Heart left ventricle (tissue), 16 donors: ENCODE results near the gene ARHGEF6. TPM values are rescaled to one million over a fixed set of nuclear protein-coding genes. Genes with fewer than 3 reads are reported as not detected.

Source experiments
- ATAC-seq, 4 donors: fragments of 200-7000 bp; cut with Tn5 transposase; one replicate each; pipeline ENCODE4 v1.9.1; 2020 to 2022; ENCODE audit warnings: moderate library complexity in 4 of 4, mild to moderate bottlenecking in 3 of 4, moderate number of reproducible peaks in 1 of 4
- DNase-seq, 5 donors: peaks; one replicate each; pipeline ENCODE4 v3.0.0-alpha.2; 2020
- H3K27ac ChIP-seq, 12 donors: fragments of 200-600 bp; sonication (generic) in 4 of 12; one replicate each; pipeline versions ENCODE4 v1.5.0 to v1.8.0; 2016 to 2022; ENCODE audit warnings: mild to moderate bottlenecking in 2 of 12
- H3K27me3 ChIP-seq, 9 donors: fragments of 200-600 bp; sonication (generic) in 2 of 9; one replicate each; pipeline versions ENCODE4 v1.5.1 to v1.8.0; 2016 to 2022; ENCODE audit warnings: mild to moderate bottlenecking in 3 of 9
- H3K36me3 ChIP-seq, 9 donors: fragments of 200-600 bp; sonication (generic) in 2 of 9; one replicate each; pipeline versions ENCODE4 v1.5.0 to v1.8.0; 2018 to 2022; ENCODE audit warnings: mild to moderate bottlenecking in 2 of 9
- H3K4me1 ChIP-seq, 12 donors: fragments of 200-600 bp; sonication (generic) in 4 of 12; one replicate each; pipeline versions ENCODE4 v1.5.0 to v1.8.0; 2016 to 2022; ENCODE audit warnings: mild to moderate bottlenecking in 3 of 12
- H3K4me3 ChIP-seq, 12 donors: fragments of 200-600 bp; sonication (generic) in 4 of 12; one replicate each; pipeline versions ENCODE4 v1.5.0 to v1.8.0; 2017 to 2022; ENCODE audit warnings: mild to moderate bottlenecking in 9 of 12, moderate library complexity in 4 of 12
- H3K9me3 ChIP-seq, 12 donors: fragments of 200-600 bp; sonication (generic) in 4 of 12; one replicate each; pipeline versions ENCODE4 v1.5.0 to v1.8.0; 2016 to 2022; ENCODE audit warnings: mild to moderate bottlenecking in 1 of 12
- POLR2A ChIP-seq, 2 donors: fragments of 450-650 bp; IDR thresholded peaks; one replicate each; pipeline ENCODE4 v1.6.1; 2017; ENCODE audit warnings: antibody characterized with exemption in 2 of 2, mild to moderate bottlenecking in 2 of 2, moderate library complexity in 2 of 2
- WGBS, 4 donors: extraction: QIAGEN DNeasy Blood & Tissue Kit in 2 of 4; methylation state at CpG; one replicate each; pipeline versions ENCODE4 v1.1.5 to v1.1.7; 2013 to 2018; 5-methylcytosine and 5-hydroxymethylcytosine counted together
- intact Hi-C, 10 donors: fragments of 100-400 bp; cut with DNase I; formaldehyde crosslinking; loops; one replicate each; pipeline versions ENCODE4 v1.11.1 to v1.14.2; 2022
- polyA plus RNA-seq, 2 donors: library from polyadenylated mRNA; stranded (reverse); fragments of 200-250 nt; gene quantifications; one replicate each; pipeline ENCODE4 v1.2.3, GENCODE V29; 2013
- total RNA-seq, 9 donors: library from RNA; depleted of rRNA in 2 of 9; stranded (reverse); fragments of >200 nt in 2 of 9; fragmentation: NEBNext Ultra II Directional in 3 of 9; extraction: Animal tissue kit (Norgen Biotek cat#: 25700) in 3 of 9; gene quantifications; one replicate each; pipeline versions ENCODE4 v1.1.0 to v1.2.4, GENCODE V29; 2016 to 2023
- TF ChIP-seq, protein P1 (sequence below), 12 donors: fragments of 200-600 bp; sonication (generic) in 4 of 12; IDR thresholded peaks; one replicate each; pipeline versions ENCODE4 v1.5.0 to v1.8.0; 2018 to 2022; ENCODE audit warnings: antibody characterized with exemption in 12 of 12, mild to moderate bottlenecking in 5 of 12
- donor health status: ischemic (EF 13 %, LVEDD 7.1; RV severe dilation, severe dysfunction).
- donor health status: healthy with polysubstance abuse.
- donor health status: DM: no; HTN: yes; CAD: no.
- donor health status: DM: no; HTN: no; CAD: no.
- donor health status: ischemic (EF 25% LVEDD 6.9; RV normal size, moderate dysfunction).
- donor health status: ischemic (EF 25% LVEDD 5.7; RV mildly dilated, moderate dysfunction).
- donor health status: healthy.
- donor health status: DM: yes; HTN: yes; CAD: no.
- donor health status: ischemic (EF 35%, LVEDD 5.7; RV mildly dilated, moderate dysfunction).
- donor health status: nonischemic (EF 11% LVEDD 7.7; RV severe dilation, severe dysfunction).
- donor health status: DM: yes; HTN: yes; CAD: no.
- donor health status: PGD.
- donor health status: ischemic (EF 29% LVEDD 5.4; RV normal size, mild dysfunction).
- donor health status: nonischemic (EF 23%, LVEDD 6.1; RV moderate dilation, normal function).

Gene ARHGEF6
- total and polyA plus RNA-seq, 11 donors: 15.2 to 74.7 (median 55.7) TPM

DNA sequence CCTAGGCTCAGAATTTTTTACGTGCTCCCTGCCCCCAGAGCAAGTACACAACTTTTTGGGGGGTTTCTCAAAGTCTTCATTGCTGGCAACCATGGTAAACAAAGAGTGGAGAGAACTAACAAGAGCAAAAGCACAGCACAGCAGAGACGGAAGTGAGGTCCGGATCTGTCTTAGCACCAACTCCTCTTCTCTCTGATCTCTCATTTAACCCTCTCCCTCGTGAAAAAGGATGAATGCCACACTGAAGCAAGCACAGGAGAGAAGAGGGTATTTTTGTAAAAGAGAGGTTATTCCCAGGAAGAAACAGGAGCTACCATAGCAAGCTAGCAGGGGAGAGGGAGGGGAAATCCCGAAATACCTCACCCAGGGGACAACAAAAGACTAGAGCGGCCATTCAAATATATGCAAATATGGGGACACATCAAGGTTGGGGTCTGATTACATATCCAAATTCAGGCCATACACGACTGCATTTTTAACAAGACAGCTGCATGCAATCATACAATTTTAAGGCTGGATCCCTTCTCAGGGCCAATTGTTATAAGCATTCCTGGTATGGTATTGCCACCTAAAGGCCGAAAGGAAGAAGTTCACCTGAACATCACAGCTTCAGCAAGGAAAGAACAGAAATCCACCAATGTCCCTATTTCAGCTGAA, 86.2 kb downstream of the ARHGEF6 start:
- intact Hi-C loops: loop anchor here in 1 of 10 donors (5.0 kb wide), 1 partner anchor 117 kb away; no protein-coding TSS in a partner anchor
- Histone ChIP-seq H3K36me3 (peaks cover 0 to 22% (median 11%) of the 10 kb centered on the region in 9 donors), H3K27ac (peak overlapping the region in 1 of 12 donors; percentile 29), H3K4me3 (no peak overlapping the region), H3K4me1 (peaks cover 0 to 3% (median 0%) of the 10 kb centered on the region in 12 donors), H3K9me3 (peaks cover 0 to 6% (median 0%) of the 10 kb centered on the region in 12 donors), H3K27me3 (peaks cover 0 to 3% (median 0%) of the 10 kb centered on the region in 9 donors)
- no peak for TF ChIP-seq POLR2A (IDR thresholded peaks at IDR 0.05)
- TF ChIP-seq, protein P1, sequence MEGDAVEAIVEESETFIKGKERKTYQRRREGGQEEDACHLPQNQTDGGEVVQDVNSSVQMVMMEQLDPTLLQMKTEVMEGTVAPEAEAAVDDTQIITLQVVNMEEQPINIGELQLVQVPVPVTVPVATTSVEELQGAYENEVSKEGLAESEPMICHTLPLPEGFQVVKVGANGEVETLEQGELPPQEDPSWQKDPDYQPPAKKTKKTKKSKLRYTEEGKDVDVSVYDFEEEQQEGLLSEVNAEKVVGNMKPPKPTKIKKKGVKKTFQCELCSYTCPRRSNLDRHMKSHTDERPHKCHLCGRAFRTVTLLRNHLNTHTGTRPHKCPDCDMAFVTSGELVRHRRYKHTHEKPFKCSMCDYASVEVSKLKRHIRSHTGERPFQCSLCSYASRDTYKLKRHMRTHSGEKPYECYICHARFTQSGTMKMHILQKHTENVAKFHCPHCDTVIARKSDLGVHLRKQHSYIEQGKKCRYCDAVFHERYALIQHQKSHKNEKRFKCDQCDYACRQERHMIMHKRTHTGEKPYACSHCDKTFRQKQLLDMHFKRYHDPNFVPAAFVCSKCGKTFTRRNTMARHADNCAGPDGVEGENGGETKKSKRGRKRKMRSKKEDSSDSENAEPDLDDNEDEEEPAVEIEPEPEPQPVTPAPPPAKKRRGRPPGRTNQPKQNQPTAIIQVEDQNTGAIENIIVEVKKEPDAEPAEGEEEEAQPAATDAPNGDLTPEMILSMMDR (IDR thresholded peaks at IDR 0.05): peak in 11 of 12 donors; percentile 34 to 55 (median 46)
- DNase-seq (no peak), ATAC-seq (peak in 2 of 4 donors; percentile 56 to 57)
- 39 to 52% (median 47%) methylated on average over 8 of the region's 8 CpGs for WGBS, 4 donors

DNA sequence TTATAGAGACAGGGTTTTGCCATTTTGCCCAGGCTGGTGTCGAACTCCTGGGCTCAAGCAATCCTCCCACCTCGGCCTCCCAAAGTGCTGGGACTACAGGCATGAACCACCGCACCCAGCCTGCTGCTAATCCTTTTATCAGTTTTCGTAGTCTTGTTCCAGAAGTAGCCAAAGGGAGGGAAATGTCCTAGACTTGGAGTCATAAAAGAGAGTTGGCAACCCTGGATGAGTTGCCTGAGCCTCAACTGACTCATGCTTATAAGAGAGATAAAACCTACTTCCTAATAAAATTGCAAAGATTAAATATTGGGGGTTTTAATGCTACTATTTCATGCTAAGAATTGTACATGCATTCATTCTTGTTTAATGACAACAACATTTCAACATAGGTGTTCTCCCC, 88.5 kb downstream of the ARHGEF6 start:
- peaks cover 0 to 3% (median 0%) of the 10 kb centered on the region in 9 donors for H3K27me3 ChIP-seq
- ATAC-seq: no peak
- WGBS, 4 donors: 63 to 94% (median 87%) methylated on average over 4 of the region's 4 CpGs
- no peak for DNase-seq
- no peak overlapping the region for H3K27ac ChIP-seq
- H3K36me3 ChIP-seq: peaks cover 0 to 43% (median 23%) of the 10 kb centered on the region in 9 donors
- no peak for TF ChIP-seq POLR2A (IDR thresholded peaks at IDR 0.05)
- TF ChIP-seq, protein P1 (IDR thresholded peaks at IDR 0.05): no peak
- intact Hi-C loops: loop anchor here in 1 of 10 donors (5.0 kb wide), 1 partner anchor 115 kb away; no protein-coding TSS in a partner anchor
- no peaks in the 10 kb centered on the region for H3K9me3 ChIP-seq
- peaks cover 0 to 3% (median 0%) of the 10 kb centered on the region in 12 donors for H3K4me1 ChIP-seq
- no peak overlapping the region for H3K4me3 ChIP-seq

DNA sequence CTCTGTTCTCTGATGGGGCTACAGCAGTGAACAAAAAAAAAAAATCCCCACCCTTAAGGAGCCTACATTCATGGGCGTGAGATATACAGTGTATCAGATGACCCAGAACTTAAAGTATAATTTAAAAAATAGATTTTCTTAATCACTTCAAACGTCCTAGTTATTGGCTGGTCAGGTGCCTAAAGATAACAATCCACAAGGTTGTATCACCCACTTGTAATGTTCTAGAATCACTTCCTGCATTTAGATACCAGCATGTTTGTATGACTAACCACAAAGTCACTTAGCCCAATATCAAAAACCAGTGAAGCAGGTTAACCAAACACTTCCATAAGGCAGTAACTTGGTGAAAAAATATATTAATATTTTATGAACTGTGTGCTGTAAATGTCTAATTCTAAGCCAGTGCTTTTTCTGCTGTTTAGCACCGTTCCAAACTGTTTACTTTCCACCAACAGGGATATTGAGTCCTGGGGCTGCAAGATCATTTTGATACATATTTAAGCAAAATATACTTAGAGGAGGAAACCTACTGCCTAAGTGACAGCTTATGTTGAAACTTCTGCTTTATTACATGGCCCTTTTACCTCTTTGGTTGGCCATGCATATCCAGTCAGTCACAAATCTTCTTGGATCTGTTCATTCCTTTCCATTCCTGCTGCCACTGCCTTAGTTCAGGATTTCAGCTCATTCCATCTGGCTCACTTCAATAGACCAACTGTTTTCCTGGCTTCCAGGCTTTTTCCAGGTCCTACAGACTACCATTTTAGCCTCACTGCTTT, 89.5 kb downstream of the ARHGEF6 start:
- no peak overlapping the region for H3K27ac ChIP-seq
- ATAC-seq (no peak), DNase-seq (no peak)
- peaks cover 0 to 3% (median 0%) of the 10 kb centered on the region in 9 donors for H3K27me3 ChIP-seq
- no peaks in the 10 kb centered on the region for H3K9me3 ChIP-seq
- 55 to 75% (median 62%) methylated on average over 3 of the region's 3 CpGs for WGBS, 4 donors
- peaks cover 0 to 3% (median 0%) of the 10 kb centered on the region in 12 donors for H3K4me1 ChIP-seq
- TF ChIP-seq POLR2A (IDR thresholded peaks at IDR 0.05): no peak
- TF ChIP-seq, protein P1 (IDR thresholded peaks at IDR 0.05): no peak
- H3K36me3 ChIP-seq: peaks cover 0 to 49% (median 26%) of the 10 kb centered on the region in 9 donors
- H3K4me3 ChIP-seq: no peak overlapping the region
- intact Hi-C loops: loop anchor here in 1 of 10 donors (5.0 kb wide), 1 partner anchor 114 kb away; no protein-coding TSS in a partner anchor

DNA sequence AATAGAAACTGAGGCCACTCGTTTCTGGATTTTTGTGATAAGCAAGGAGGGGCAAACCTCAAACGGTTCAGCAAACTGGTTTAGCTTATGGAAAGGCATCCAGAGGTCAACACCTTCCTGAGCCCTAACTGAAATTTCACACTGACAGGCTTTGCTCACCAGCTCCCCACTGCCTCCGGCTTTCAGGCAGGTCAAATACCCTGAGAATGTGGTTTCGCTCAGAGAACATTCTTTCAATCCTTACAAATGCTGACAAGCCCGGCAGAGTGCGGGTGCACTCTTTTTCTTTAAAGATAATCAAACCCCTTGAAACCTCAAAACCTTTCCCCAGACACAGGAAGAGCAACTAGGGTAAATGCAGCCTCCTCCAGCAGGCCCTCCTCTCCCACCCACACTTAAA, 91.3 kb downstream of the ARHGEF6 start:
- Histone ChIP-seq H3K9me3 (no peaks in the 10 kb centered on the region), H3K4me3 (no peak overlapping the region), H3K36me3 (peaks cover 0 to 58% (median 30%) of the 10 kb centered on the region in 9 donors), H3K4me1 (peaks cover 0 to under 1% (median 0%) of the 10 kb centered on the region in 12 donors), H3K27ac (peak overlapping the region in 1 of 12 donors; percentile 40), H3K27me3 (peaks cover 0 to 1% (median 0%) of the 10 kb centered on the region in 9 donors)
- DNase-seq (no peak), ATAC-seq (no peak)
- TF ChIP-seq, protein P1 (IDR thresholded peaks at IDR 0.05): no peak
- TF ChIP-seq POLR2A (IDR thresholded peaks at IDR 0.05): no peak
- intact Hi-C loops: no loop called here
- WGBS, 4 donors: 47 to 56% (median 51%) methylated on average over 6 of the region's 6 CpGs
